Measurements from ENCODE around the gene AFMID. TPM values are rescaled to one million over a fixed set of nuclear protein-coding genes. Genes with fewer than 3 reads are reported as not detected.

Gene AFMID
- total and polyA plus RNA-seq, 2 of the 13 experiments (the other 11 are each of a cell fraction or from before 2014, with no cell fraction given) = 249 to 270 TPM

DNA sequence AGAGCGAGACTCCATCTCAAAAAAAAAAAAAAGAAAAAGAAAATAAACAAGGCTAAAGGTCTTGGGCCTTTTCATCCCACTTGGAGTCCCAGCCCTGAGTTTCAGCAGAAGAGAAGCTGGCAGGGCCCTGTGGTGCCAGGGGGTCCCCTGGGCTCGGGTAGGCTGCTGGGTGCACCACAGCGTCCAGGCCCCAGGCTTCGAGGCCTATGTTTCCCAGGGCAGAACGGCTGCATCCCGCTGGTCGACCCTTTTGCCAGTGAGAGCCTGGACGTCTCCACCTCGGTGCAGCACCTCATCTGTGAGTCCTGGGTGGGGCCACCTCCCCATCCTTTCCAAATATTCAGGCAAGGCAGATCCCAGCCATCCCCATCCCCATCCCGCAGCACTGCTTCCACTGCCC is 46.5 kb downstream of the AFMID start:
- no peak for ATAC-seq
- BruUV-seq (replicated peaks) = no TSS peak
- Histone ChIP-seq H3K27me3 (ENCODE audit: control insufficient read depth in 1 of 2, insufficient read depth in 2 of 2, low read length in 2 of 2) (peaks cover 19 to 78% of the 10 kb centered on the region in 2 experiments), H3K4me1 (ENCODE audit: insufficient read depth, low read length) (peaks cover 45% of the 10 kb centered on the region), H4K20me1 (ENCODE audit: insufficient read depth, low read length) (no peaks in the 10 kb centered on the region), H3K4me2 (ENCODE audit: low read depth, low read length) (no peak overlapping the region), H3K4me3 (replicated peaks in 1 of 3; ENCODE audit: insufficient read depth in 1 of 3, low read depth in 2 of 3, low read length in 3 of 3) (no peak overlapping the region), H3K27ac (ENCODE audit: extremely low read length, insufficient read depth, low read length) (no peak overlapping the region), H3K9ac (ENCODE audit: insufficient read depth, low read depth, low read length) (no peak overlapping the region), H3K9me3 (ENCODE audit: low read length) (no peaks in the 10 kb centered on the region), H3K36me3 (replicated peaks in 1 of 2; ENCODE audit: control insufficient read depth in 1 of 2, insufficient read depth in 2 of 2, low read length in 2 of 2) (no peaks in the 10 kb centered on the region), H3K79me2 (ENCODE audit: insufficient read depth, low read length) (no peaks in the 10 kb centered on the region), H2AFZ (ENCODE audit: low read length) (no peak overlapping the region)
- CTCF ChIA-PET (ENCODE audit: low intra/inter-chr PET ratio, low total read pairs) = no interaction called here
- intact Hi-C loops (cut with micrococcal nuclease; ENCODE audit: unreplicated experiment) (no loop called here), in situ Hi-C loops (cut with HindIII; ENCODE audit: extremely low pct_ligation_motif_present, low pct_unique_long_range_greater_than_20kb) (no loop called here)
- no peak for DNase-seq (ENCODE audit: low spot score)
- TF ChIP-seq ZNF850 (CRISPR knock-in tag; conservative IDR thresholded peaks at IDR 0.05) = no peak
- TF ChIP-seq, protein P1, sequence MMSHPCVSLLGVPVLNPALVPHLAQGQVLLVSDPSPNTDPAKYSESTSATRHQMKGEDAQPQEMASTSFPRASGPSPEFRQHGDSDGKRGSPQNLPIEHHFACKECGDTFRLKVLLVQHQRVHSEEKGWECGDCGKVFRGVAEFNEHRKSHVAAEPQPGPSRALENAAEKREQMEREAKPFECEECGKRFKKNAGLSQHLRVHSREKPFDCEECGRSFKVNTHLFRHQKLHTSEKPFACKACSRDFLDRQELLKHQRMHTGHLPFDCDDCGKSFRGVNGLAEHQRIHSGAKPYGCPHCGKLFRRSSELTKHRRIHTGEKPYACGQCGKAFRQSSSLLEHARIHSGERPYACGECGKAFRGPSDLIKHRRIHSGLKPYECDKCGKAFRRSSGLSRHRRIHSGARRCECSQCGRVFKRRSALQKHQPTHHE (CRISPR knock-in tag; IDR thresholded peaks at IDR 0.05; ENCODE audit: borderline replicate concordance) = no peak
- no peak for TF ChIP-seq DPF2 (CRISPR knock-in tag; IDR thresholded peaks at IDR 0.05; ENCODE audit: borderline replicate concordance, low read depth)
- TF ChIP-seq AHDC1 (CRISPR knock-in tag; IDR thresholded peaks at IDR 0.05; ENCODE audit: borderline replicate concordance) = no peak
- TF ChIP-seq TRIM24 (CRISPR knock-in tag; IDR thresholded peaks at IDR 0.05) = no peak
- TF ChIP-seq MLX (CRISPR knock-in tag; IDR thresholded peaks at IDR 0.05) = no peak
- TF ChIP-seq CREM (IDR thresholded peaks at IDR 0.05) = no peak
- TF ChIP-seq CREM (CRISPR knock-in tag; IDR thresholded peaks at IDR 0.05) = no peak
- no peak for TF ChIP-seq SALL1 (CRISPR knock-in tag; IDR thresholded peaks at IDR 0.05)
- whole genome bisulfite sequencing (ENCODE audit: low lambda C conversion rate) = 17% methylated on average over 7 of the region's 10 CpGs
- POLR2A ChIA-PET = no interaction called here
- FAIRE-seq = no peak

Data from HepG2 (cell line).